ENCODE measurements around the gene SIL1. TPM values are rescaled to one million over a fixed set of nuclear protein-coding genes. Genes with fewer than 3 reads are reported as not detected.

Gene SIL1
- total and polyA plus RNA-seq, 2 of the 8 experiments (the other 6 are each of a cell fraction or from before 2014, with no cell fraction given): 8.3 to 12.8 TPM

DNA sequence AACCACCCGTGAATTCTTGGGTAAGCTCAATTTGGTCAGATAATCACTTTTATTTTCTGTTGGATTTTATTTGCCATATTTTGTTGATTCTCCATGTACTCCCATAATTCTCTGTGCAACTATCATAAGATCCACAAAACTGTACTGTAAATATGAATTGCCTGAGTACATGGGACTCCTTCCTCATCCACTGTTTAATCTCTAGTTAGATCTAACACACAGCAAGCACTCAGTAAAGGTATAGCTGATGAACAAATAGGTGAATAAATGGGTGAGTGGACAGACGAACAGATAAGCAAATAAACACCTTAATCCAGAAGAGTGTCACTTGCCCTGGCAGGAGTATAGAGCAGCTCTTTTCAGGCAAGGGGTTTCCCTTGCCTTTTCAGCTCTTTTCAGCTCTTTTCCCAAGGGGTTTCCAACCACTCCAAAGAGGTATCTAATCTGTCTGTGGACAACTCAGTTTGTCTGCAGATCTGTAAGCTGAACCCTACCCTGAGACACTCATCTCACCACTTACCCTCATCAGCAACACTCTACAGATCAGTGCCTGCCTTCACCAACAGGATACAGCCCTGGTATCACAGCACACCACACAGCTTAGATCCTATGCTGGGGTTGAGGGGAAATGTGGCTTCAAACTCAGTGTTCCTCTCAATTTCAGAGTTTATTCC, 51.2 kb downstream of the SIL1 start (continued):
- TF ChIP-seq RXRA (IDR thresholded peaks at IDR 0.05; ENCODE audit: insufficient read depth, low read depth, low read length) (no peak), BACH1 (IDR thresholded peaks at IDR 0.05; ENCODE audit: low read length) (no peak), SIX5 (IDR thresholded peaks at IDR 0.05; ENCODE audit: low read depth, low read length) (no peak), JUND (IDR thresholded peaks at IDR 0.05; ENCODE audit: low read length) (no peak), CBX8 (IDR thresholded peaks at IDR 0.05; ENCODE audit: borderline replicate concordance, low read depth, low read length) (no peak), SP4 (IDR thresholded peaks at IDR 0.05; ENCODE audit: low read length) (no peak)
